Urothelium cell line (cell line): ENCODE data around the gene S100PBP.
"Not testable (repeated sequence)": the region's sequence is repeated elsewhere in the genome, so short reads cannot be mapped to it uniquely, and the experiment has no call there.

Experiments used
- DNase-seq: peaks from one replicate; pipeline ENCODE4 v3.0.0; 2011; ENCODE audit warnings: low spot score, mixed read lengths
- FAIRE-seq: peaks from 2 replicates; lab custom pipeline; 2011; peaks lifted over from hg19 to GRCh38; lab: Jason Lieb, UNC

The S100PBP gene

GRCh38 chr1:32783851-32784250 is 33.6 kb upstream of the S100PBP start:
- no peak for DNase-seq
- no peak for FAIRE-seq

- FAIRE-seq (no peak), DNase-seq (no peak)
Observed at GRCh38 chr1:32784817-32785216, 32.6 kb upstream of the S100PBP start.

- no peak for FAIRE-seq
Observed at GRCh38 chr1:32786856-32787255, 30.6 kb upstream of the S100PBP start.

GRCh38 chr1:32789356-32789755 is 28.1 kb upstream of the S100PBP start:
- DNase-seq = peak; percentile 63
- FAIRE-seq = not testable (repeated sequence)

More at GRCh38 chr1:32786856-32787255, 30.6 kb upstream of the S100PBP start:
- DNase-seq = no peak

GRCh38 chr1:32791881-32792280 is 25.6 kb upstream of the S100PBP start:
- no peak for DNase-seq
- no peak for FAIRE-seq

- not testable (repeated sequence) for FAIRE-seq, DNase-seq
Observed at GRCh38 chr1:32795763-32796162, 21.7 kb upstream of the S100PBP start.

GRCh38 chr1:32797456-32797855 is 20.0 kb upstream of the S100PBP start:
- DNase-seq (no peak), FAIRE-seq (no peak)

GRCh38 chr1:32798191-32798590 is 19.3 kb upstream of the S100PBP start:
- DNase-seq (no peak), FAIRE-seq (no peak)

GRCh38 chr1:32798679-32799416 is 18.6 kb upstream of the S100PBP start:
- no peak for DNase-seq
- FAIRE-seq = no peak

- no peak for DNase-seq
- FAIRE-seq = no peak
Observed at GRCh38 chr1:32801096-32801715, 16.2 kb upstream of the S100PBP start.

GRCh38 chr1:32804460-32804859 is 13.0 kb upstream of the S100PBP start:
- not testable (repeated sequence) for FAIRE-seq, DNase-seq

GRCh38 chr1:32806290-32806689 is 11.2 kb upstream of the S100PBP start:
- DNase-seq = no peak
- FAIRE-seq = no peak

GRCh38 chr1:32806910-32807523 is 10.4 kb upstream of the S100PBP start:
- DNase-seq (no peak), FAIRE-seq (no peak)

GRCh38 chr1:32808580-32808979 is 8.9 kb upstream of the S100PBP start:
- no peak for DNase-seq
- FAIRE-seq = no peak

GRCh38 chr1:32810358-32810757 is 7.1 kb upstream of the S100PBP start:
- no peak for FAIRE-seq
- DNase-seq = no peak

- no peak for FAIRE-seq
- no peak for DNase-seq
Observed at GRCh38 chr1:32811265-32811664, 6.2 kb upstream of the S100PBP start.

GRCh38 chr1:32811917-32812316 is 5.5 kb upstream of the S100PBP start:
- DNase-seq (no peak), FAIRE-seq (no peak)

GRCh38 chr1:32813941-32814739 is 3.3 kb upstream of the S100PBP start:
- FAIRE-seq = no peak

GRCh38 chr1:32816676-32817158 is 736 bp upstream of the S100PBP start:
- FAIRE-seq (no peak), DNase-seq (peak; percentile 35)

More at GRCh38 chr1:32813941-32814739, 3.3 kb upstream of the S100PBP start:
- DNase-seq = no peak

GRCh38 chr1:32817815-32818786 is 648 bp downstream of the S100PBP start:
- DNase-seq (peak; percentile 82), FAIRE-seq (no peak)
